ENCODE data around the gene ARL14.

DNA sequence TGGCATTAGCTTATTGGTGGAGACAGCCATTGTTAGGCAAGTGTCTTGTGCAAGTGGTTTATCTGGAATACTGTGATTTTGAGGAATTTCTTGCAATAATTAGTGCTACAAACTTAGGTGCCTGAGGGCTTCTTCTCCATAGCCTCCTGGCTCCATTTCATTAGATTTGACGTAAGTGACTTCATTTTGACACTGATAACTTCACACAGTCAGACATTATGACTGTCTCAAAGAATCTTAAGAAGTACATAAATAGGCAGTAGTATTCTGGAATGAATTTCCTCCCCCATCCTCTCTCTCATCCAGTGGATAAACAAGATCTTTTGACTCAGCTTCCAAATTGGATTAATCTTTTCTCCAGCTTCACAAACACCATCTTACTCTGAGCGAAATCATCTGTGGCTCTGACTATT is 19.0 kb downstream of the ARL14 start:
- TF ChIP-seq POLR2A (IDR thresholded peaks at IDR 0.05), result no peak
- TF ChIP-seq, protein P1, sequence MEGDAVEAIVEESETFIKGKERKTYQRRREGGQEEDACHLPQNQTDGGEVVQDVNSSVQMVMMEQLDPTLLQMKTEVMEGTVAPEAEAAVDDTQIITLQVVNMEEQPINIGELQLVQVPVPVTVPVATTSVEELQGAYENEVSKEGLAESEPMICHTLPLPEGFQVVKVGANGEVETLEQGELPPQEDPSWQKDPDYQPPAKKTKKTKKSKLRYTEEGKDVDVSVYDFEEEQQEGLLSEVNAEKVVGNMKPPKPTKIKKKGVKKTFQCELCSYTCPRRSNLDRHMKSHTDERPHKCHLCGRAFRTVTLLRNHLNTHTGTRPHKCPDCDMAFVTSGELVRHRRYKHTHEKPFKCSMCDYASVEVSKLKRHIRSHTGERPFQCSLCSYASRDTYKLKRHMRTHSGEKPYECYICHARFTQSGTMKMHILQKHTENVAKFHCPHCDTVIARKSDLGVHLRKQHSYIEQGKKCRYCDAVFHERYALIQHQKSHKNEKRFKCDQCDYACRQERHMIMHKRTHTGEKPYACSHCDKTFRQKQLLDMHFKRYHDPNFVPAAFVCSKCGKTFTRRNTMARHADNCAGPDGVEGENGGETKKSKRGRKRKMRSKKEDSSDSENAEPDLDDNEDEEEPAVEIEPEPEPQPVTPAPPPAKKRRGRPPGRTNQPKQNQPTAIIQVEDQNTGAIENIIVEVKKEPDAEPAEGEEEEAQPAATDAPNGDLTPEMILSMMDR (IDR thresholded peaks at IDR 0.05), result no peak

Measured in tibial nerve (tissue), 3 donors.